Stromal cell of bone marrow (primary cell): Measurements from ENCODE around the gene ATXN7L3.

Experiments used
- DNase-seq: peaks from one replicate; pipeline ENCODE4 v3.0.0-alpha.2; 2012; ENCODE audit warnings: low read depth

ATXN7L3 gene

GRCh38 chr17:44200478-44201155 is 933 bp upstream of the ATXN7L3 start:
- no peak for DNase-seq

DNA sequence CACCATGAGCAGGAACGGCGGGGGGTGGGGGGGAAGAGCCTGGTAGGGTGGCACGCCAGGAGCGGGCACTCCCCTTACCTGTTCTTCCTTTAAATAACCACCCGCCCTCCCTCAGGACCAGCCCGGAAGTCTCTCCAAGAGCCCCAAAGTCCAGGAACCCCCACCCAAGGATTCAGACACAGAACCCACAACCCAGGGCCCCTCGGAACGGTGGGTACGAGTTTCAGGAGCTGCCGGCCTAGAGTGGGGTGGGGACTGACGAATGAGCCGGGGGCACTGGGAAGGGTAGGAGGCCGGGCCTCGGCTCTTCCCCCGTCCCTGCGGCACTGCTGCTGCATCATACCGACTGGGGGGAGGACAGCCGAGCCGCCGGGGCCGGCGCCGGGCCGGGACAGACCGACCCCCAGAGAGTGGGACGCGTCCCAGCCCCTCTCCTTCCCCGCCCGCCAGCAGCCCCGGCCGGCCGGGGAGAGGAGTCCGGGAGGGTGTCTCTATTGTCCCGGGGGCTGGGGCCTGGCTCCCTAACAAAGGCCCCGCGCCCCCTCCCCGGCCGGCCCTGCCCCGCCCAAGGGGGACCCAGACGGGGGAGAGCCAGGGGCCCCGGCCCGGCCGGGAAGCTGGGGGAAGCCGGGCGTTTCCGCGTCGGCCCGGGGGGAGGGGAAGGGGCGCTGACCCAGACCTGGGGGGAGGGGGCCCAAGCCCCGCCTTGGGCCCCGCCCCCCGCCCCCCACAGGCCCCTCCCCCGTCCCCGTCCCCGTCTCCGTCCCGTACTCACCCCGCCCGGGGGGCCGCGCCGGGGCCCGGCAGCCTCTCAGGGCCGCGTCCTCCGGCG is 747 bp downstream of the ATXN7L3 start:
- no peak for DNase-seq

DNA sequence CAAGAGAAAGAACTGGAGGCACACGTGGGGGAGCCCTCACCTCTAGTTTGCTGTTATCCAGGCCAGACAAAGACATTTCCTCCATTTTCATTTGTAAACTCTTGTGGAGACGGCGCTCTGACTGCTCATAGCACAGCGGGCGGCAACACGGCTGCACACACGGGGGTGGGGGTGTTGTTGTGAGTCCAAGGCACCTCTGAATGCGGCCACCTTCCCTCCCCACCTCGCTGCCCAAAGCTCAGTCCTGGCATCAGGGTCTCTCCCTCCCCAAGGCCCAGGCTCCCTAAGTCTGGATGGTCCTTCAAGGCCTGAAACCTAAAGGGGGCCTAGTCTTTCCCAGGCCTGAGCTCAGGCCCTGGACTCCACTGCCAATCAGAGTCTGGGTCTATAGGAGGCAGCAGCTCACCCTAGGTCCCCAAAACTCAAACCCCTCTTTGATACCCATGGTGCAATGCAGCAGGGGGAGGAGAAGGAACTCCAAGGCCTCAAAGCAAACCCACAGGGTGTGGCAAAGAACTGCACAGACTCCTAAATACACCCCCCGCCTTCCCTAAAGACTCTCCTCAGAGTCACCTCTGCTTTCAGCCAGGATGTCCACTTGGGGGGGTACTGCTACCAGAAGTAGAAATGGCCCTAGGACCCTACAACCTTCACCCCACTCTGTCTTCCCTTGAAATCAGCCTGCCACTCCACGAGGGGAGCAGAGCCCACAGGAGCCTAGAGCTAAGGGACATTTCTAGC is 1.5 kb downstream of the ATXN7L3 start:
- DNase-seq = peak; percentile 53

- DNase-seq = no peak
Measured at GRCh38 chr17:44197107-44197506, 2.6 kb downstream of the ATXN7L3 start.

- no peak for DNase-seq
Measured at GRCh38 chr17:44193326-44194084, 6.2 kb downstream of the ATXN7L3 start.

- no peak for DNase-seq
Measured at GRCh38 chr17:44192750-44193149, 6.9 kb downstream of the ATXN7L3 start.

DNA sequence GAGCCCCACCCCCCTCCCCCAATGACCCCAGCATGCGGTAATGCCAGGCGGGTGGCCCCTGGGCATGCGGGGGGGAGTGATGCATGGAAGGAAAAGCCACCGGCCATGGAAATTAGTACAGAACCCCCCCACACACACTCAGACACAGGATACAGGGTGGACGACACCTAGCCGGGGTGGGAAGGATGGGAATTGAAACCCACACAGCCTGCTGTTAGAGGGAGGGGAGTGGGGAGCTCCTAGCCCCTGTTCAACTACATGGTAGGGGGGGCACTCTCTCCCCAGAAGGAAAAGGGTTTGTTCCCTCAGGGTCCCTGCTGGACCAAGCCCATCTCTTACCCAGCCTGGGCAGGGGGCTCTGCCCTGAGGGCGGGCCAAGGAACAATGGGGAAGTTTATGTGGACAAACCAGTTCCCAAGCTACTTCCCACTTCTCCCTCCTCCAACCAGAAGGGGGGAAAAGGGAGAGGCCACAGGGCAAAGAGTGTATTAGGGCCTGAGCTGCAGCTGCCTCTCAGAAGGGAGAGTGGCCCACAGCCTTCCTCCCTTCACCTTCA is 7.7 kb downstream of the ATXN7L3 start:
- DNase-seq = no peak

DNA sequence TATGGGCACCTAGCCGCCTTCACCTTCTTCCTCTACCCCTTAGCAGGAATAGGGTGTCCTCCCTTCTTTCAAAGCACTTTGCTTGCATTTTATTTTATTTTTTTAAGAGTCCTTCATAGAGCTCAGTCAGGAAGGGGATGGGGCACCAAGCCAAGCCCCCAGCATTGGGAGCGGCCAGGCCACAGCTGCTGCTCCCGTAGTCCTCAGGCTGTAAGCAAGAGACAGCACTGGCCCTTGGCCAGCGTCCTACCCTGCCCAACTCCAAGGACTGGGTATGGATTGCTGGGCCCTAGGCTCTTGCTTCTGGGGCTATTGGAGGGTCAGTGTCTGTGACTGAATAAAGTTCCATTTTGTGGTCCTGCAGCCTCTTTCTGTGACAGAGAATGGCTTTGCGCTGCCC is 8.3 kb downstream of the ATXN7L3 start:
- DNase-seq = no peak

- DNase-seq = no peak
Measured at GRCh38 chr17:44190481-44190880, 9.2 kb downstream of the ATXN7L3 start.

- DNase-seq = no peak
Measured at GRCh38 chr17:44188576-44189403, 10.9 kb downstream of the ATXN7L3 start.

DNA sequence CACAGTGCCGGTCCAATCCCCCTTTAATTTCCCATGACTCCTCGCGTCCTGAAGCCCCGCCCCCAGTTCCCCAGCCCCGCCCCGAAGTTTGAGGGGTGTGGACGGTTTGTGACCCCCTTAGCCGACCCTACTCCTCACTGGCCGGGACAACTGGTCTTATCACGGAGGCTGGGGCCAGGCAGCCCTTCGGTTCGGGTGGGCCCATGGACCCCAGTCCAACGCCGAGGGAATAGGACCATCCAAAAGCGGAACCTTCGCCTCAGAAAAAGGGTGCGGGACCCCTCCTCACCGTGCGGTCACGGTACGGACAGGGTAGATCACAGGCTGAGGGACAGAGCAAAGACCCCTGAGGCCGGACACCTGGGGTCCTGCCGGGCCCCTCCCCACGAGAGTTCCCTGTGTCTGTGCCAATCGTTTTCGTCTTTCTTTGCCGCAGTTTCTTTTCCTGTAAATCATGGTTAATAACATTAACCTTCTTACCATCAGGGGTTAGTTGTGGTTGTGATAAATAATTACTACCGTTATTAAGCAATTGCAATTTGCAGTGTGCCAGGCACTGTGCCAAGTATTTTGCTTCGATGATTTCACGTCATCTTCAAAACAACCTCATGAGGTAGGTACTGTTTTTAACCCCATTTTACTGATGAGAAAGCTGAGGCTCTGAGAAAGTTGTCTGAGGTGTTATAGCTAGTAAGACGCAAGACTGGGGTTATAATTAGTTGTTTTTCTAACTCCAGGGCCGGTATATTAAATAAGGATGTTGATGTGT is 12.4 kb downstream of the ATXN7L3 start:
- DNase-seq = no peak

DNA sequence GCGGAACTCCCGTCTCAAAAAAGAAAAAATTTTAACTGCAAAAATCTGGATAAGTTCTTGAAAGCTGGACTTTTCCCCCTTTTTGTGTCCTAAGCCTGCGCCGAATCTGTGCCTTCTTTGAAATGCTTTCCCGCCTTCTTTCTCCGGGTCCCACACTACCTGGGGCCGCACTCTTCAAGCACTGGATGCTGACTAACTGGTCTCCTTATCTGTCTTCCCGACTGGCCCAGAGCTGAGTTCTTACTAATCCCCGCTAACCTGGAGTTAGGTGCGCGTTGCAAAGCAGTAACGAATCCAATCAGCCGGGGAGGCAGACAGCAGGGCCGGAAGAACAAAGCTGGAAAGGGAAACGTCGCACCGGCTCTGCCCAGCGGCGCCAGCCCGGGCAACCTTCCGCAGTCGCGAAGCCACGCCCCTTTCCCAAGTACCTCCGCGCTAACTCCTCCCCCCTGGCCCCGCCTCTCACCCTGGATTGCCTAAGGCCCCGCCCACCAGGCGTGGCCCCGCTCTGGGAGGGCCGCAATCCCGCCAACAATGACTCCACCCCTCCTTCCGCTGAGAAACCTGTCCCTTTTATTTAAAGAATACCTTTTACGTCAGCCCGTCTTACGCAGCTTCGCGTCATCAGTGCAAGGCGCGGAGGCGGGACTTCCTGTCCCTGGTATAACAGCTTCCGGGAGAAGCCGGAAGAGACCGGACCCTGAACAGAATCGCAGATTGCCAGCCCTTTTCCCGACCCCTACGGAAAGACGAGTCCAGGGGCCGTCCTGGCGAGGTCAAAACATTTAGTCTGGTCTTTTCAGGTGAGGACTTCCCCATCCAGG is 13.2 kb downstream of the ATXN7L3 start, which contains the start of gene TMUB2:
TSS of gene TMUB2 (plus strand) at position 666 of the 824 bp plus-strand sequence. CDS start 737 bp downstream, outside the sequence.
- DNase-seq = peak; percentile 97

GRCh38 chr17:44184212-44184810 is 15.4 kb downstream of the ATXN7L3 start:
- no peak for DNase-seq

DNA sequence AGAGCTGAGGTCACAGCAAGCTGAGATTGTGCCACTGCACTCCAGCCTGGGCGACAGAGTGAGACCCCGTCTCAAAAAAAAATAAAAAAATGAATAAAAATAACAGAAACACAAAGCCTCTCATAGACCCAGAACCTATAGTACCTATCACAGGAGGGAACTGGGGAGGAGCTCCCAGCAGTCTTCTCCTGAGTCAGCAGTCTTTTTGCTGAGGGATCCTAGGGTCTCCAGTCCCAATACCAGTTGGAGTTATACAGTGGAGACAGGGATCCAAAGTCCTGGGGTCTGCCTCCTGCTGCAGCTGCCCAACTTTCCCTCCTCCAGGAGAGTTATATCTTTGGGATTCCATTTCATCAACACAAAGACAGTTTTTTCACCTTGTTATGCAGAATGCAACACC is 16.7 kb downstream of the ATXN7L3 start:
- no peak for DNase-seq

- DNase-seq = no peak
Measured at GRCh38 chr17:44178133-44178532, 21.6 kb downstream of the ATXN7L3 start.

- no peak for DNase-seq
Measured at GRCh38 chr17:44177640-44178039, 22.0 kb downstream of the ATXN7L3 start.

DNA sequence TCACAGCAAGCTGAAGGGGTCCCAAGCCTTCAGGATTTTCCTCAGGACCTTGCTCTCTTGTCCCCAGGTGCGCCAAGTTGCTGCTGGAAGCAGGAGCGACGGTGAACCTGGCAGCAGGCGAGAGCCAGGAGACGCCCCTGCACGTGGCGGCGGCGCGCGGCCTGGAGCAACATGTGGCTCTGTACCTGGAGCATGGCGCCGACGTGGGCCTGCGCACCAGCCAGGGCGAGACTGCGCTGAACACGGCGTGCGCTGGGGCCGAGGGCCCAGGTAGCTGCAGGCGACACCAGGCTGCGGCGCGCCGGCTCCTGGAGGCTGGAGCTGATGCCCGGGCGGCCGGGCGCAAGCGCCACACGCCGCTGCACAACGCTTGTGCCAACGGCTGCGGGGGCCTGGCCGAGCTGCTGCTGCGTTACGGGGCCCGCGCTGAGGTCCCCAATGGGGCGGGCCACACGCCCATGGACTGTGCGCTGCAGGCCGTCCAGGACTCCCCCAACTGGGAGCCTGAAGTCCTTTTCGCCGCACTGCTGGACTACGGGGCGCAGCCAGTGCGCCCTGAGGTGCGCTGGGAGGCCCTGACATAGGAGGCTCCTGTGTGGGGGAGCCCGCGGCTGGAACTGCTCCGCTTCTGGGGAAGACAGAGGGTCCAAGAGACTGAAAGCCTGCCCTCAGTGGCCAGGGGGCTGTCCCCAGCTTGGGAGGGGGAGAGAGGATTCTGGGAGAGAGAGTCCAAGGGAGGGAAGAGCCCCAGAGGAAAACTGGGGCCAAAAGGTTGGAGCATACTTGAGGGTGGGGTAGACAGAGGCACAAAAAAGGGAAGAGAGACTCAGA is 22.8 kb downstream of the ATXN7L3 start:
- no peak for DNase-seq

DNA sequence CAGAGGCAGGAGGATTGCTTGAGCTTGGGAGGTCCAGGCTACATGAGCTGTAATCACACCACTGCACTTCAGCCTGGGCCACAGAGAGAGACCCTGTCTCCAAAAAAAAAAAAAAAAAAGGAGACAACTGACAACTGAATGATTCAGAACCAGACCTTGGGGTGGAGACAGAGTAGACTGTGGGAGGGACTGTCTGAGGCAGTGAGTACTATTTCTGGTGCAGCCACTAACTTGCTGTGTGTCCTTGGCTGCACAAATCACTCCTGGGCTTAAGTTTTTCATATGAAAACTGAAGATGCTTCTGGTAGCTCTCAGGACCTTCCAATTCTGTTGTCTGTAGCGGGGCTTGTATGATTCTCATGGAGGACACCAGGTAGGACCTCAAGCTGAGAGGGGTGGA is 23.4 kb downstream of the ATXN7L3 start:
- DNase-seq = no peak
